HepG2 (cell line): ENCODE results near the gene UBALD1. TPM values are rescaled to one million over a fixed set of nuclear protein-coding genes. Genes with fewer than 3 reads are reported as not detected.
A peak's percentile ranks its signal among the peaks of the same experiment; 100 is the strongest.

Experiments used
- BRD4 ChIP-seq: sonication (generic); formaldehyde crosslinking; IDR thresholded peaks from 2 replicates; pipeline ENCODE4 v1.4.0; 2020; ENCODE audit warnings: missing genetic modification reagents
- HDAC2 ChIP-seq: sonication (generic); formaldehyde crosslinking; IDR thresholded peaks from 2 replicates; pipeline ENCODE4 v1.4.0; 2020; ENCODE audit warnings: missing genetic modification reagents
- HHEX ChIP-seq: IDR thresholded peaks from 2 replicates; pipeline ENCODE4 v1.6.1; 2016; ENCODE audit warnings: control low read depth
- HOXA5 ChIP-seq: sonication (generic); formaldehyde crosslinking; IDR thresholded peaks from 2 replicates; pipeline ENCODE4 v1.4.0; 2020; ENCODE audit warnings: missing genetic modification reagents
- KDM5B ChIP-seq: sonication (generic); formaldehyde crosslinking; IDR thresholded peaks from 2 replicates; pipeline ENCODE4 v1.4.0; 2020; ENCODE audit warnings: missing genetic modification reagents, mild to moderate bottlenecking, borderline replicate concordance
- KLF15 ChIP-seq: sonication (generic); formaldehyde crosslinking; IDR thresholded peaks from 2 replicates; pipeline ENCODE4 v1.8.1; 2023; ENCODE audit warnings: borderline replicate concordance, mild to moderate bottlenecking, inconsistent platforms, missing genetic modification reagents, mixed read lengths
- MXI1 ChIP-seq: IDR thresholded peaks from 3 replicates; pipeline ENCODE4 v1.6.1; 2012; ENCODE audit warnings: low read depth, low read length, inconsistent platforms, borderline replicate concordance
- POLR2AphosphoS5 ChIP-seq: IDR thresholded peaks from 2 replicates; pipeline ENCODE4 v1.6.1; 2012; ENCODE audit warnings: low read depth, low read length
- RBM39 ChIP-seq: fragments of 200-400 bp; formaldehyde crosslinking; IDR thresholded peaks from one replicate; pipeline ENCODE4 v1.6.1; 2018; ENCODE audit warnings: antibody characterized with exemption, mild to moderate bottlenecking, low read depth, low read length; ENCODE audit not compliant: poor library complexity, severe bottlenecking
- RELA ChIP-seq: sonication (generic); formaldehyde crosslinking; IDR thresholded peaks from 2 replicates; pipeline ENCODE4 v1.4.0; 2020; ENCODE audit warnings: missing genetic modification reagents
- SIX4 ChIP-seq: sonication (generic); formaldehyde crosslinking; IDR thresholded peaks from 2 replicates; pipeline ENCODE4 v1.4.0; 2020; ENCODE audit warnings: missing genetic modification reagents
- SMYD3 ChIP-seq: sonication (generic); formaldehyde crosslinking; IDR thresholded peaks from 2 replicates; pipeline ENCODE4 v1.8.1; 2023; ENCODE audit warnings: mild to moderate bottlenecking, missing genetic modification reagents
- ZMYM4 ChIP-seq: sonication (generic); formaldehyde crosslinking; IDR thresholded peaks from 2 replicates; pipeline ENCODE4 v1.8.1; 2023; ENCODE audit warnings: mild to moderate bottlenecking, missing genetic modification reagents
- ZNF251 ChIP-seq: sonication (generic); formaldehyde crosslinking; IDR thresholded peaks from 2 replicates; pipeline ENCODE4 v1.9.0; 2021; ENCODE audit warnings: mild to moderate bottlenecking, missing genetic modification reagents
- ZNF446 ChIP-seq: sonication (generic); formaldehyde crosslinking; IDR thresholded peaks from 2 replicates; pipeline ENCODE4 v1.5.0; 2020; ENCODE audit warnings: mild to moderate bottlenecking, missing genetic modification reagents
- ZNF546 ChIP-seq: sonication (generic); formaldehyde crosslinking; conservative IDR thresholded peaks from 2 replicates; pipeline ENCODE4 v1.8.1; 2023; ENCODE audit warnings: mild to moderate bottlenecking, missing genetic modification reagents
- ZNF567 ChIP-seq: sonication (generic); formaldehyde crosslinking; IDR thresholded peaks from 2 replicates; pipeline ENCODE4 v1.8.1; 2023; ENCODE audit warnings: mild to moderate bottlenecking, missing genetic modification reagents, borderline replicate concordance
- ZNF781 ChIP-seq: sonication (generic); formaldehyde crosslinking; IDR thresholded peaks from 2 replicates; pipeline ENCODE4 v1.5.1; 2020; ENCODE audit warnings: borderline replicate concordance, mild to moderate bottlenecking, missing genetic modification reagents; ENCODE audit errors: not compliant biosample characterization
- polyA plus RNA-seq, 8 experiments: library from polyadenylated mRNA; depleted of rRNA in 3 of 8; stranded (reverse) in 7 of 8; unstranded in 1 of 8; fragments of >200 nt; fragmentation: Illumina TruSeq in 4 of 8; extraction: Trizol in 4 of 8; gene quantifications; 2 replicates each; pipeline versions ENCODE4 v1.2.1 to v1.2.3, GENCODE V29; 2011 to 2016; ENCODE audit warnings: low read depth in 4 of 8, missing spikeins in 1 of 8, mixed read lengths in 1 of 8; ENCODE audit not compliant: insufficient read depth in 1 of 8
- total RNA-seq, 5 experiments: library from RNA; depleted of rRNA; stranded (reverse); fragments of >200 nt; fragmentation: Illumina TruSeq; extraction: Trizol; gene quantifications; 2 replicates each; pipeline ENCODE4 v1.2.3, GENCODE V29; 2016; ENCODE audit warnings: low read depth in 1 of 5
- TF ChIP-seq, protein P1 (sequence below): sonication (generic); formaldehyde crosslinking; IDR thresholded peaks from 2 replicates; pipeline ENCODE4 v1.5.0; 2020; ENCODE audit warnings: mild to moderate bottlenecking, missing genetic modification reagents
- TF ChIP-seq, protein P2 (sequence below): sonication (generic); formaldehyde crosslinking; IDR thresholded peaks from 2 replicates; pipeline ENCODE4 v1.5.0; 2020; ENCODE audit warnings: mild to moderate bottlenecking, missing genetic modification reagents
- TF ChIP-seq, protein P3 (sequence below): sonication (generic); formaldehyde crosslinking; IDR thresholded peaks from 2 replicates; pipeline ENCODE4 v1.4.0; 2020; ENCODE audit warnings: low read depth, mild to moderate bottlenecking, missing genetic modification reagents
- TF ChIP-seq, protein P4 (sequence below): sonication (generic); formaldehyde crosslinking; conservative IDR thresholded peaks from 2 replicates; pipeline ENCODE4 v1.4.0; 2020; ENCODE audit warnings: missing genetic modification reagents

Gene UBALD1
- total and polyA plus RNA-seq, 2 of the 13 experiments (the other 11 are each of a cell fraction or from before 2014, with no cell fraction given), result 6.8 to 12.3 TPM

DNA sequence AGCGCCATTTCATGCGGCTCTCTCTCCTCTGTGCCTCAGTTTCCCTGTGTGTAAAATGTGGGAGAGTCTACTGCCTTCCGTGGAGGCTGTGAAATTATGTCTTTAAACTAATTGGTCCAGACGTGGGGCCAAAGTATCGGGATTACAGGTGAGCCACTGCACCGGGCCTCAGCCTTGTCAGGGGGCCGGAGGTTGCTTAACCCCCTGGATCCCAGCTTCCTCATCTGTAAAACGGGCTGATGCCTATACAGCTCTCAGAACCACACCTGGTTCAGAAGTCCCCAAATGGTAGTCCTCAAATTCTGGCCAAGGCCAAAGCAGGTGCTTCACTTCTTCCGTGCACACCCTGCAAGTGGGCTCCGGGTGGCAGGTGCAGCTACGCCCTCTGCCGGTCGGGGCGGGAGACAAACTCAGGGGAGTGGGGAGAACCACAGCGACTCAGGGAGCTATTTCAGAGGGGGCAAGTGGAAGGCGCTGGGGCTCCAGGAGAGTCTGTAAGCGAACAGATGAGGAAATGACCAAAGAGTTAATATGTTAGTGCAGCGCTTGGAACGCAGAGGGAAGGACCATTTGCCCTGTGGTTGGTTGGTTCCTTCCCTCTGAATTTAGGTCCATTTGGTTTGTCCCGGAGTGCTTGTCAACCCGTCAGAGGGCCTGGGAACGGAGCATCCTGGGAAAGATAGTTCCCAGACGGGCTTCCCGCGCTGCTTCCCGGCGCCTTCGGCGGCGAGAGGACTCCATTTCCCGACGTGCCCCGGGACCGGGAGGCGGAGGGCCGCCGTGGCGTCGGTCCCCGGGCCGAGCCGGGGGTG, 9.5 kb upstream of the UBALD1 start, which contains the start of gene MGRN1 (continued):
- TF ChIP-seq ZMYM4 (CRISPR knock-in tag), result peak; percentile 12; the same call in 1 of the 2 replicates
- TF ChIP-seq HOXA5 (CRISPR knock-in tag), result no peak
- no peak for TF ChIP-seq ZNF781
- peak; percentile 77; the same call in 1 of the 2 replicates for TF ChIP-seq ZNF567 (CRISPR knock-in tag)
- TF ChIP-seq RBM39, result no peak
- no peak for TF ChIP-seq RELA
- TF ChIP-seq, protein P1, sequence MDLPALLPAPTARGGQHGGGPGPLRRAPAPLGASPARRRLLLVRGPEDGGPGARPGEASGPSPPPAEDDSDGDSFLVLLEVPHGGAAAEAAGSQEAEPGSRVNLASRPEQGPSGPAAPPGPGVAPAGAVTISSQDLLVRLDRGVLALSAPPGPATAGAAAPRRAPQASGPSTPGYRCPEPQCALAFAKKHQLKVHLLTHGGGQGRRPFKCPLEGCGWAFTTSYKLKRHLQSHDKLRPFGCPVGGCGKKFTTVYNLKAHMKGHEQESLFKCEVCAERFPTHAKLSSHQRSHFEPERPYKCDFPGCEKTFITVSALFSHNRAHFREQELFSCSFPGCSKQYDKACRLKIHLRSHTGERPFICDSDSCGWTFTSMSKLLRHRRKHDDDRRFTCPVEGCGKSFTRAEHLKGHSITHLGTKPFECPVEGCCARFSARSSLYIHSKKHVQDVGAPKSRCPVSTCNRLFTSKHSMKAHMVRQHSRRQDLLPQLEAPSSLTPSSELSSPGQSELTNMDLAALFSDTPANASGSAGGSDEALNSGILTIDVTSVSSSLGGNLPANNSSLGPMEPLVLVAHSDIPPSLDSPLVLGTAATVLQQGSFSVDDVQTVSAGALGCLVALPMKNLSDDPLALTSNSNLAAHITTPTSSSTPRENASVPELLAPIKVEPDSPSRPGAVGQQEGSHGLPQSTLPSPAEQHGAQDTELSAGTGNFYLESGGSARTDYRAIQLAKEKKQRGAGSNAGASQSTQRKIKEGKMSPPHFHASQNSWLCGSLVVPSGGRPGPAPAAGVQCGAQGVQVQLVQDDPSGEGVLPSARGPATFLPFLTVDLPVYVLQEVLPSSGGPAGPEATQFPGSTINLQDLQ (CRISPR knock-in tag), result no peak
- no peak for TF ChIP-seq ZNF251 (CRISPR knock-in tag)
- no peak for TF ChIP-seq SIX4 (CRISPR knock-in tag)
- peak; percentile 48; the same call in 1 of the 2 replicates for TF ChIP-seq HDAC2 (CRISPR knock-in tag)
- TF ChIP-seq, protein P2, sequence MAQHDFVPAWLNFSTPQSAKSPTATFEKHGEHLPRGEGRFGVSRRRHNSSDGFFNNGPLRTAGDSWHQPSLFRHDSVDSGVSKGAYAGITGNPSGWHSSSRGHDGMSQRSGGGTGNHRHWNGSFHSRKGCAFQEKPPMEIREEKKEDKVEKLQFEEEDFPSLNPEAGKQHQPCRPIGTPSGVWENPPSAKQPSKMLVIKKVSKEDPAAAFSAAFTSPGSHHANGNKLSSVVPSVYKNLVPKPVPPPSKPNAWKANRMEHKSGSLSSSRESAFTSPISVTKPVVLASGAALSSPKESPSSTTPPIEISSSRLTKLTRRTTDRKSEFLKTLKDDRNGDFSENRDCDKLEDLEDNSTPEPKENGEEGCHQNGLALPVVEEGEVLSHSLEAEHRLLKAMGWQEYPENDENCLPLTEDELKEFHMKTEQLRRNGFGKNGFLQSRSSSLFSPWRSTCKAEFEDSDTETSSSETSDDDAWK (CRISPR knock-in tag), result no peak
- TF ChIP-seq BRD4, result no peak
- no peak for TF ChIP-seq ZNF546 (CRISPR knock-in tag)
- no peak for TF ChIP-seq HHEX (CRISPR knock-in tag)
- peak; percentile 47; the same call in 1 of the 3 replicates for TF ChIP-seq MXI1
- TF ChIP-seq KDM5B (CRISPR knock-in tag), result 0 out of 2 replicates have a peak, but pooled peaks have one; percentile 39
- TF ChIP-seq ZNF446 (CRISPR knock-in tag), result no peak
- TF ChIP-seq, protein P3, sequence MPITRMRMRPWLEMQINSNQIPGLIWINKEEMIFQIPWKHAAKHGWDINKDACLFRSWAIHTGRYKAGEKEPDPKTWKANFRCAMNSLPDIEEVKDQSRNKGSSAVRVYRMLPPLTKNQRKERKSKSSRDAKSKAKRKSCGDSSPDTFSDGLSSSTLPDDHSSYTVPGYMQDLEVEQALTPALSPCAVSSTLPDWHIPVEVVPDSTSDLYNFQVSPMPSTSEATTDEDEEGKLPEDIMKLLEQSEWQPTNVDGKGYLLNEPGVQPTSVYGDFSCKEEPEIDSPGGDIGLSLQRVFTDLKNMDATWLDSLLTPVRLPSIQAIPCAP, result no peak
- peak; percentile 24; the same call in 1 of the 2 replicates for TF ChIP-seq KLF15 (CRISPR knock-in tag)
- TF ChIP-seq SMYD3 (CRISPR knock-in tag), result no peak
- TF ChIP-seq, protein P4, sequence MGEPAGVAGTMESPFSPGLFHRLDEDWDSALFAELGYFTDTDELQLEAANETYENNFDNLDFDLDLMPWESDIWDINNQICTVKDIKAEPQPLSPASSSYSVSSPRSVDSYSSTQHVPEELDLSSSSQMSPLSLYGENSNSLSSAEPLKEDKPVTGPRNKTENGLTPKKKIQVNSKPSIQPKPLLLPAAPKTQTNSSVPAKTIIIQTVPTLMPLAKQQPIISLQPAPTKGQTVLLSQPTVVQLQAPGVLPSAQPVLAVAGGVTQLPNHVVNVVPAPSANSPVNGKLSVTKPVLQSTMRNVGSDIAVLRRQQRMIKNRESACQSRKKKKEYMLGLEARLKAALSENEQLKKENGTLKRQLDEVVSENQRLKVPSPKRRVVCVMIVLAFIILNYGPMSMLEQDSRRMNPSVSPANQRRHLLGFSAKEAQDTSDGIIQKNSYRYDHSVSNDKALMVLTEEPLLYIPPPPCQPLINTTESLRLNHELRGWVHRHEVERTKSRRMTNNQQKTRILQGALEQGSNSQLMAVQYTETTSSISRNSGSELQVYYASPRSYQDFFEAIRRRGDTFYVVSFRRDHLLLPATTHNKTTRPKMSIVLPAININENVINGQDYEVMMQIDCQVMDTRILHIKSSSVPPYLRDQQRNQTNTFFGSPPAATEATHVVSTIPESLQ (CRISPR knock-in tag), result no peak
- TF ChIP-seq POLR2AphosphoS5, result peak; percentile 41; the same call in 1 of the 2 replicates
